Epithelial cell of esophagus (primary cell): ENCODE measurements around the gene PIK3R5.

ENCODE experiments used
- DNase-seq: peaks from one replicate; pipeline ENCODE4 v3.0.0; 2010; ENCODE audit warnings: low read depth
- H3K4me3 ChIP-seq: 2 replicates; pipeline ENCODE4 v1.5.1; 2011; ENCODE audit warnings: mild to moderate bottlenecking, low read length, control low read depth
- TF ChIP-seq, protein P1 (sequence below): IDR thresholded peaks from 2 replicates; pipeline ENCODE4 v1.5.1; 2011; ENCODE audit warnings: low read depth, mild to moderate bottlenecking, low read length, control low read depth, inconsistent platforms; ENCODE audit not compliant: insufficient read depth; ENCODE audit errors: missing control alignments

The PIK3R5 gene

DNA sequence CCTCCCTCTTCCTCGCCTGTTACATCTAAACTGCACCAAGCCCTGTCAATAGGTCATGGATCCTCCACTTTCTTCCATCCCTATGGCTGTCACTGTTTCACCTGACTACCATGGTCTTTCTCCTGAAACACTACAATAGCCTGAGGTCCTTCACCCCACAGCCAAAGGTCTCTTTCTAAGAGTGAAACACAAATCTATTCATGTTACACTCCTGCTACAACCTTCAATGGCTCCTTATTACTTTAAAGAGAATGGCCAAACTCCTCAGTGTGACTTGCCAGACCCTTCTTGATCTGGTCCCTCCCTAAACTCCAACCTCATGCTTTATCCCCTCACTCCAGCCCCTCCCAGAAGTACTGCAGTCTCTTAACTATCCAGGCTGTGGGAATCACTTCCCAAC is 97.4 kb downstream of the PIK3R5 start:
- DNase-seq, result no peak
- TF ChIP-seq, protein P1, sequence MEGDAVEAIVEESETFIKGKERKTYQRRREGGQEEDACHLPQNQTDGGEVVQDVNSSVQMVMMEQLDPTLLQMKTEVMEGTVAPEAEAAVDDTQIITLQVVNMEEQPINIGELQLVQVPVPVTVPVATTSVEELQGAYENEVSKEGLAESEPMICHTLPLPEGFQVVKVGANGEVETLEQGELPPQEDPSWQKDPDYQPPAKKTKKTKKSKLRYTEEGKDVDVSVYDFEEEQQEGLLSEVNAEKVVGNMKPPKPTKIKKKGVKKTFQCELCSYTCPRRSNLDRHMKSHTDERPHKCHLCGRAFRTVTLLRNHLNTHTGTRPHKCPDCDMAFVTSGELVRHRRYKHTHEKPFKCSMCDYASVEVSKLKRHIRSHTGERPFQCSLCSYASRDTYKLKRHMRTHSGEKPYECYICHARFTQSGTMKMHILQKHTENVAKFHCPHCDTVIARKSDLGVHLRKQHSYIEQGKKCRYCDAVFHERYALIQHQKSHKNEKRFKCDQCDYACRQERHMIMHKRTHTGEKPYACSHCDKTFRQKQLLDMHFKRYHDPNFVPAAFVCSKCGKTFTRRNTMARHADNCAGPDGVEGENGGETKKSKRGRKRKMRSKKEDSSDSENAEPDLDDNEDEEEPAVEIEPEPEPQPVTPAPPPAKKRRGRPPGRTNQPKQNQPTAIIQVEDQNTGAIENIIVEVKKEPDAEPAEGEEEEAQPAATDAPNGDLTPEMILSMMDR, result no peak
- H3K4me3 ChIP-seq, result no peak overlapping the region

DNA sequence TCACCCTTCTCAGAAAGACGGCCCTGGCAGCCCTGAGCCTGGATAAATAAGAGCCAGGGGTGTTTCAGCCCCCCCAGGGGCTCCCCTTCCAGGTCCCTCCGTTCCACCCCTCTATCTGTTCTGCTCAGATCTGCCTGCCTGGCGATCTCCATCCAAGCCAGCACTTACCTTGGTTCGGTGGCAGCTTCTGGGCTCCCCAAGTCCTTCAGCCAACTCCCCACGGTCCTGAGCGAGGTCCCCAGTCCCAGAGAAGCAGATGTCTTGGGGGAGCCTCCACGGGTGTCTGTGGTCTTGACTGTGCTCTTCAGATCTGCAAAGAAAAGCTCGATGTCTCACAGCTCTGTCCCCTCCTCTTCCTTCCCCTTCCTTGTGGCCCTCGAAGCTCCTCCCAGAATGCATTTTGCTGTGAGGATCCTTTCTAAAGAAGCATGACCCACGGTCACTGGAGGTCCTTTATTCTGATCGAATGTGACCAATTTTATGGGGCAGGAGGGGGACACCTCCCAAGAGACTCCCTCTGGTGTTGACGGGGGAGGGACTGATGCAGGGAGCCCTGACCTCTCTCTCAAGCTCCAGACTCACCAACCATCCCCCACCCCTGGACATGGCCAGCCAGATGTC is 98.0 kb downstream of the PIK3R5 start, which contains the start of gene PIK3R6:
Gene PIK3R6, minus strand, starts transcription at position 314 of the 621 bp plus-strand sequence. CDS start 17,880 bp downstream, outside the sequence.
- TF ChIP-seq, protein P1, result no peak
- no peak within 1 kb of the TSS for H3K4me3 ChIP-seq
- DNase-seq, result no peak

DNA sequence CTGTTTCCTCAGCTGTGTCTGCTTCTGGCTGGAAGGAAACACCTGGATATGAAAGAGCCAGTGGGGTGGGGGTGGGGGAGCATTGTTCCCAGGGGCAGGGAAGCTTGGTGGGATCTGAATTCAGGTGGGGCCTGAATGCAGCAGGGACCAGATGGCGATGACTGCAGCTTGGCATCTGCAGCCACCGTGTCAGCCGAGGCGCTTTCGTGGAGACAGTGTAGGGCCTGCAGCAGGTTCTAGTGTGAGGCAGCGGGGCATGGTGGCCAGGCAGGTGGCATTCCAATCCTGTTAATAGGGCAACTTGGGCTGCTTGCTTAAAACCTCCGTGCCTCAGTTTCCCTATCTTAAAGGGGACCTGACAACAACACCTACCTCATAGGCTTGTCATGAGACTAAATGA is 99.7 kb downstream of the PIK3R5 start:
- TF ChIP-seq, protein P1, result no peak
- H3K4me3 ChIP-seq, result no peak overlapping the region
- DNase-seq, result no peak

DNA sequence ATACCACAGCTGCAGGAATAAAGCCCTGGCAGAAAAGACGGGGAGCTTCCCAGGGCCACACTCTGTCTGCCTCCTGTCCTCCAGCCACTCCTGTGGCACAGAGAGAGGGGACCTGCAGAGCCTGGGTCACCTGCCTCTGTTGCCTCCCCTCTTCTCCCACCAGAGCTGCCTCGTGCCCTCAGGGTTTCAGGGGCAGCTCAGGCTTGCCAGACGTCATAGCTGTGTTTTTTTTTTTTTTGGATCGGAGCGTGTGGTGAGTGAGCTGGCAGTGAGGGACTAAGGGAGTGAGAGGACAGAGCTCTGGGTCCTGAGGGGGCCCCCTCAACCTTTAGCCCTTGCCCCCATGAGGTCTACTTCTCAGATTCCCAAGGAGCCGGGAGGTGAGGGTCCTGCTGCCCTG is 100.1 kb downstream of the PIK3R5 start:
- DNase-seq, result no peak
- TF ChIP-seq, protein P1, result no peak
- H3K4me3 ChIP-seq, result no peak overlapping the region

DNA sequence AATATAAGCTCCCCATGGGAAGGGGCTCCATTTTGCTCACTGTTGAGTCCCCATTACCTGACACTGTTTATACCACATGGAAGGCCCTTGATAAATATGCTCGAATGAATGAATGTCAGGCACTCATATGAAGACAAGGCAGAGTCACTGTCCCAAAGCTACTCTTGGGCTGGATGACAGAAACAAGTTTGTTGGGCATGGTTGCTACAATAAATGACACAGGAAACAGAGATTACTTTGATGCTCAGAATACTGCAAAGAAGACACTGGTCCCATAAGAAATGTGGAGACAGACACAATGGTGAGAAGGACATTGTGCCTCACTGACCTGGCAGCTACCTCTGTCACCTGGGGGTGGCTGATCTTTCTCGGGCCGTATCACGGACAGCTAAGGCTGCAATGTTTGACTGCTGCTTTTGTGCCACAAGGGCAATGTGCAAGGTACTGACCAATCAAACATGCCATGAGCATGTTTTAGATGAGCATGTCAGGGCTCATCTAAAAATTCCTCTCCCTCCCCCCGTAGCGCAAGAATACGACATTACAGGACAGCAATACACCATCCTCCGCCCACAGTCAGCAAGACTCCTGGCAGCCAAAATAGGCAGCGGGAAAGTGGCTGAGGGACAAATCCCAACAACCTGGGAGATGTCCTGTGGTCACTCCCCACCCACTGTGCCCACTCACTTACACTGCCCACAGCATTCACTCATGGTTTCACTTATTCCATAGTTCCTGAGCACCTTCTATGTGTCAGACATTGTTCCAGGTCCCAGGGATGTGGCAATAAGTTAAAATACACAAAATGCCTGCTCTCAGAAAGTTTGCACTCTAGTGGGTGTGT is 103.1 kb downstream of the PIK3R5 start:
- peak; percentile 55 for DNase-seq
- no peak overlapping the region for H3K4me3 ChIP-seq
- TF ChIP-seq, protein P1, result no peak

DNA sequence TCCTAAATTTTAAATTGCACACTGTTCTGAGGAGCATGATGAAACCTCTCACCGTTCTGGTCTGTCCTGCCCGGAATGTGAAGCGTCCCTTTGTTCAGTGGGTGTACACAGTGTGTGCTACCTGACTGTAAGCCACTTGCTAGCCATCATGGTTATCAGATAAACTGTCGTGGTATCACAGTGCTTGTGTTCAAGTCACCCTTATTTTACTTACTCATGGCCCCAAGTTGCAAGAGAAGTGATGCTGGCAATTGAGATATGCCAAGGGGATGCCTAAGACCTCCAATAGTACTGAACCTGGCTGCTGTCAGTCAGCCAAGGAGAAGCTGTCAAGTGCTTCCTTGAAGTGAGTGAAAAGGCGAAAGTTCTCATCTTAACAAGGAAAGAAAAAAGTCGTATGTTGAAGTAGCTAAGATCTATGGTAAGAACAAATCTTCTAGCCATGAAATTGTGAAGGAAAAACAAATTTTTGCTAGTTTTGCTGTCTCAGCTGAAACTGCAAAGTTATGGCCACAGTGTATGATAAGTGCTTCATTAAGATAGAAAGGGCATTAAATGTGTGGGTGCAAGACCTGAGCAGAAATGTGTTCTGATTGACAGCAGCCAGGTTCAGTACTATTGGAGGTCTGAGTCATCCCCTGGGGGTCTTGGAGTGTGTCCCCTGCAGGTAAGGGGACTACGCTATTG is 103.9 kb downstream of the PIK3R5 start:
- no peak for DNase-seq
- no peak overlapping the region for H3K4me3 ChIP-seq
- TF ChIP-seq, protein P1, result no peak
